Right lobe of liver (tissue), 4 donors: ENCODE data around the gene PRMT5.

Experiments
- POLR2A ChIP-seq: fragments of 450-650 bp; IDR thresholded peaks from one replicate; pipeline ENCODE4 v1.6.1; 2017; ENCODE audit warnings: antibody characterized with exemption, mild to moderate bottlenecking
- TF ChIP-seq, protein P1 (sequence below), 4 donors: fragments of 200-600 bp in 3 of 4; fragments of 450-650 bp in 1 of 4; IDR thresholded peaks; one replicate each; pipeline versions ENCODE4 v1.5.1 to v1.8.0; 2016 to 2022; ENCODE audit warnings: antibody characterized with exemption in 4 of 4, mild to moderate bottlenecking in 2 of 4
- donor health status: DM: no; HTN: no; CAD: no.
- donor health status: DM: no; HTN: no; CAD: no.
- donor health status: DM: no; HTN: yes; CAD: no.

DNA sequence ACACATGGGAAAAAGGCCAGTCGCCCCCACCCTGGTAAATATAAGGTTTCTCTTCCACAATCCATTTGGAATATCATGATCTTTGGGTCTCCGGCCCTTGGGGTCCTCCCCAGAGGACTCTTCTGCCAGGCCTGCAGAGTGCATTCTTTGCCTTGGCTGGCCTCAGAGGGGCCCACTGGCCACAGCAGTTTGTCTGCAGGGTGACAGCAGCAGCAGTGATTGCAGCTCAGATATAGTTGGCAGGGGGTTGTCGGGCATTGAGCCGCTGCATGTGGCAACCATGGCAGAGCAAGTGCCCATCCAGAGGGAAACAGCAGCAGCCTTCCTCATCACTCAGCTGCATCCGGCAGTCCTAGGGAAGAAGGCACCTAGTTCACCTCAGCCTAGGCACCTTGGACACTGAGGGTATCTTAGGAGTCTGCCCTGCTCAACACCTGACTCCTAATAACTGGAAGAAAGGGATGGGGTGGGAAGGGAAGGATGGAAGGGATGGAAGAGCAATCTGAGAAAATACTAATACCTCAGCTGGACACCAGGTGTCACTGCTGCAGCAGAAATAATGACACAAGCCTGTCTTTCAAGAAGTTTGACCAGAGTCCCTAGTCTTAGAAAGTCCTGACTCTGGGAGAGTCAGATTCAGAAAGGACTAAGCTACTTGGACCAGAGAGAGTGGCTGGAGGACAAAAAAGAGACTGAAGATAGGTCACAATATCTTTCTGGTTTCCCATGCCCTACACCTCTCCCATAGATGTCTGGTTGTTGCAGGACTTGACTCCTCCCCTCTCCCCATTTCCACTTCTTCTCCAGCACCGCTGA lies 44.2 kb upstream of the PRMT5 start:
- no peak for TF ChIP-seq POLR2A
- TF ChIP-seq, protein P1, sequence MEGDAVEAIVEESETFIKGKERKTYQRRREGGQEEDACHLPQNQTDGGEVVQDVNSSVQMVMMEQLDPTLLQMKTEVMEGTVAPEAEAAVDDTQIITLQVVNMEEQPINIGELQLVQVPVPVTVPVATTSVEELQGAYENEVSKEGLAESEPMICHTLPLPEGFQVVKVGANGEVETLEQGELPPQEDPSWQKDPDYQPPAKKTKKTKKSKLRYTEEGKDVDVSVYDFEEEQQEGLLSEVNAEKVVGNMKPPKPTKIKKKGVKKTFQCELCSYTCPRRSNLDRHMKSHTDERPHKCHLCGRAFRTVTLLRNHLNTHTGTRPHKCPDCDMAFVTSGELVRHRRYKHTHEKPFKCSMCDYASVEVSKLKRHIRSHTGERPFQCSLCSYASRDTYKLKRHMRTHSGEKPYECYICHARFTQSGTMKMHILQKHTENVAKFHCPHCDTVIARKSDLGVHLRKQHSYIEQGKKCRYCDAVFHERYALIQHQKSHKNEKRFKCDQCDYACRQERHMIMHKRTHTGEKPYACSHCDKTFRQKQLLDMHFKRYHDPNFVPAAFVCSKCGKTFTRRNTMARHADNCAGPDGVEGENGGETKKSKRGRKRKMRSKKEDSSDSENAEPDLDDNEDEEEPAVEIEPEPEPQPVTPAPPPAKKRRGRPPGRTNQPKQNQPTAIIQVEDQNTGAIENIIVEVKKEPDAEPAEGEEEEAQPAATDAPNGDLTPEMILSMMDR (IDR thresholded peaks at IDR 0.05), result peak; percentile 56 to 74 (median 66)
